8988T (cell line): ENCODE data around the gene AFAP1.

Experiments
- DNase-seq: peaks from one replicate; pipeline ENCODE4 v3.0.0; 2011

AFAP1 gene

GRCh38 chr4:7801001-7801400, 138.7 kb downstream of the AFAP1 start:
- no peak for DNase-seq

GRCh38 chr4:7800410-7800809, 139.3 kb downstream of the AFAP1 start:
- no peak for DNase-seq

- no peak for DNase-seq
Observed at GRCh38 chr4:7799736-7800135, 139.9 kb downstream of the AFAP1 start.

GRCh38 chr4:7799306-7799705, 140.4 kb downstream of the AFAP1 start:
- no peak for DNase-seq

GRCh38 chr4:7798178-7798995, 141.3 kb downstream of the AFAP1 start:
- DNase-seq, result no peak

- DNase-seq, result no peak
Observed at GRCh38 chr4:7797330-7797729, 142.3 kb downstream of the AFAP1 start.

GRCh38 chr4:7795983-7796382, 143.7 kb downstream of the AFAP1 start:
- no peak for DNase-seq

GRCh38 chr4:7793186-7793585, 146.5 kb downstream of the AFAP1 start:
- DNase-seq, result no peak

GRCh38 chr4:7792616-7793015, 147.0 kb downstream of the AFAP1 start:
- no peak for DNase-seq

- no peak for DNase-seq
Observed at GRCh38 chr4:7790999-7791398, 148.7 kb downstream of the AFAP1 start.

- no peak for DNase-seq
Observed at GRCh38 chr4:7790023-7790422, 149.6 kb downstream of the AFAP1 start.

- DNase-seq, result no peak
Observed at GRCh38 chr4:7788694-7789425, 150.8 kb downstream of the AFAP1 start.

GRCh38 chr4:7788193-7788592, 151.5 kb downstream of the AFAP1 start:
- no peak for DNase-seq

GRCh38 chr4:7787681-7788141, 151.9 kb downstream of the AFAP1 start:
- DNase-seq, result no peak

- DNase-seq, result no peak
Observed at GRCh38 chr4:7787067-7787466, 152.6 kb downstream of the AFAP1 start.

- DNase-seq, result no peak
Observed at GRCh38 chr4:7786517-7786916, 153.1 kb downstream of the AFAP1 start.

- DNase-seq, result no peak
Observed at GRCh38 chr4:7786040-7786439, 153.6 kb downstream of the AFAP1 start.

- no peak for DNase-seq
Observed at GRCh38 chr4:7785017-7785416, 154.6 kb downstream of the AFAP1 start.

- DNase-seq, result no peak
Observed at GRCh38 chr4:7784131-7784870, 155.4 kb downstream of the AFAP1 start.

- DNase-seq, result no peak
Observed at GRCh38 chr4:7783541-7783940, 156.1 kb downstream of the AFAP1 start.

GRCh38 chr4:7782783-7783182, 156.9 kb downstream of the AFAP1 start:
- DNase-seq, result no peak

- no peak for DNase-seq
Observed at GRCh38 chr4:7781993-7782392, 157.7 kb downstream of the AFAP1 start.

- no peak for DNase-seq
Observed at GRCh38 chr4:7781366-7781765, 158.3 kb downstream of the AFAP1 start.
